ENCODE data around the gene SGPL1.

Gene SGPL1

GRCh38 chr10:70812814-70813213 is 2.9 kb upstream of the SGPL1 start:
- no peak for DNase-seq

- no peak for DNase-seq
Measured at GRCh38 chr10:70814126-70814525, 1.6 kb upstream of the SGPL1 start.

- peak; percentile 44 for DNase-seq
Measured at GRCh38 chr10:70816220-70816894, 609 bp downstream of the SGPL1 start.

- DNase-seq: no peak
Measured at GRCh38 chr10:70820976-70821750, 5.4 kb downstream of the SGPL1 start.

GRCh38 chr10:70822076-70822820 is 6.5 kb downstream of the SGPL1 start:
- DNase-seq: no peak

- no peak for DNase-seq
Measured at GRCh38 chr10:70827086-70827757, 11.5 kb downstream of the SGPL1 start.

- DNase-seq: no peak
Measured at GRCh38 chr10:70828923-70829322, 13.2 kb downstream of the SGPL1 start.

- no peak for DNase-seq
Measured at GRCh38 chr10:70829543-70829942, 13.8 kb downstream of the SGPL1 start.

- DNase-seq: no peak
Measured at GRCh38 chr10:70830164-70830563, 14.4 kb downstream of the SGPL1 start.

GRCh38 chr10:70832221-70832620 is 16.5 kb downstream of the SGPL1 start:
- no peak for DNase-seq

GRCh38 chr10:70832852-70833528 is 17.2 kb downstream of the SGPL1 start:
- no peak for DNase-seq

GRCh38 chr10:70833601-70834000 is 17.9 kb downstream of the SGPL1 start:
- DNase-seq: no peak

- DNase-seq: no peak
Measured at GRCh38 chr10:70834021-70834420, 18.3 kb downstream of the SGPL1 start.

GRCh38 chr10:70834441-70835151 is 18.8 kb downstream of the SGPL1 start:
- DNase-seq: no peak

- DNase-seq: no peak
Measured at GRCh38 chr10:70836319-70836718, 20.6 kb downstream of the SGPL1 start.

- no peak for DNase-seq
Measured at GRCh38 chr10:70837660-70838059, 21.9 kb downstream of the SGPL1 start.

GRCh38 chr10:70838270-70838805 is 22.6 kb downstream of the SGPL1 start:
- no peak for DNase-seq

- no peak for DNase-seq
Measured at GRCh38 chr10:70840836-70841235, 25.1 kb downstream of the SGPL1 start.

- DNase-seq: no peak
Measured at GRCh38 chr10:70843333-70843732, 27.6 kb downstream of the SGPL1 start.

- no peak for DNase-seq
Measured at GRCh38 chr10:70843776-70844489, 28.2 kb downstream of the SGPL1 start.

- no peak for DNase-seq
Measured at GRCh38 chr10:70845256-70845655, 29.5 kb downstream of the SGPL1 start.
